Measurements from ENCODE around the gene GPANK1. TPM values are rescaled to one million over a fixed set of nuclear protein-coding genes. Genes with fewer than 3 reads are reported as not detected.

Gene GPANK1
- total and polyA plus RNA-seq, 10 of the 15 experiments (the other 5 are each of a cell fraction or from before 2014, with no cell fraction given) = 11.7 to 36.3 (median 17.5) TPM

- TF ChIP-seq EZH2 (IDR thresholded peaks at IDR 0.05; ENCODE audit: borderline replicate concordance, control insufficient read depth, low read depth, low read length) = no peak
- peak; percentile 93 for TF ChIP-seq POLR2A (IDR thresholded peaks at IDR 0.05; ENCODE audit: low read depth, low read length)
- no peak for TF ChIP-seq JUND (IDR thresholded peaks at IDR 0.05; ENCODE audit: low read depth, low read length)
- no peak for TF ChIP-seq CTCF (IDR thresholded peaks at IDR 0.05 in 2 of 3, conservative IDR thresholded peaks at IDR 0.05 in 1 of 3; ENCODE audit: control insufficient read depth in 2 of 3, extremely low read depth in 1 of 3, insufficient read depth in 1 of 3, low read depth in 3 of 3, low read length in 3 of 3)
- TF ChIP-seq SMAD1 (IDR thresholded peaks at IDR 0.05; ENCODE audit: low read depth, partially characterized antibody) = no peak
- no peak for TF ChIP-seq ZNF592 (IDR thresholded peaks at IDR 0.05)
- no peak for TF ChIP-seq KAT2A (conservative IDR thresholded peaks at IDR 0.05; ENCODE audit: control insufficient read depth, low read depth, low read length)
- TF ChIP-seq USF2 (IDR thresholded peaks at IDR 0.05; ENCODE audit: borderline replicate concordance, low read depth, low read length) = peak; percentile 28
- TF ChIP-seq NBN (IDR thresholded peaks at IDR 0.05) = no peak
- TF ChIP-seq SPI1 (IDR thresholded peaks at IDR 0.05; ENCODE audit: borderline replicate concordance, insufficient read depth, low read depth, low read length) = no peak; the same call in 1 of the 2 replicates
- TF ChIP-seq ZBTB33 (IDR thresholded peaks at IDR 0.05) = no peak
- TF ChIP-seq ZBTB11 (CRISPR knock-in tag; IDR thresholded peaks at IDR 0.05) = no peak
- peak; percentile 70 for TF ChIP-seq RAD51 (IDR thresholded peaks at IDR 0.05)
- peak; percentile 97 for TF ChIP-seq IKZF1 (conservative IDR thresholded peaks at IDR 0.05)
- no peak; the same call in 1 of the 2 replicates for TF ChIP-seq ZNF207 (IDR thresholded peaks at IDR 0.05; ENCODE audit: borderline replicate concordance)
- no peak for TF ChIP-seq NFXL1 (IDR thresholded peaks at IDR 0.05; ENCODE audit: borderline replicate concordance)
Measured at GRCh38 chr6:31665501-31666336, 922 bp upstream of the GPANK1 start, which contains the start of gene CSNK2B (continued).

All from GM12878 (cell line).